ENCODE data around the gene NLRC5. TPM values are rescaled to one million over a fixed set of nuclear protein-coding genes. Genes with fewer than 3 reads are reported as not detected.

The NLRC5 gene
- total RNA-seq, 1 experiment from 2014 or later: 0.98 TPM

DNA sequence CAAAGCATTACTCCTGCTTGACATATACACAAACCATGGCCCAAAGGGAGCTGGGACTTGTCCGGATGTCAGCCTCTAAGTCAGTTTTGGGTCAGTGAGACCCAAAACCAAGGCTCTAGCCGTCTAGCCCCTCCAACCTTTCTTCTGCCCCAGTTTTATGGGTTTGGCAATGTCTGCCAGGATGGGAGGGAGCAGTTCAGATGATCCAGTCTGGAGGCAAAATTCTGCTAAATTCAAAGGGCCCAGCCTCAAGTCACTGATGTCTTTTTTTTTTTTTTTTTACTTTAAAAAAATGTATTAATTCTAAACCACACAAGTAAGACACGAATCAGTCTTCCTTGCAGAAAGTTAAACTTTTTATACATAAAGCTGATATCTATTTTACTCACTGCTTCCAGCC, 8.6 kb downstream of the NLRC5 start:
- no peak for ATAC-seq
- ChIA-PET CTCF (no interaction called here), POLR2A (ENCODE audit: unreplicated experiment) (no interaction called here)
- Histone ChIP-seq H3F3A (ENCODE audit: low read length, unreplicated experiment) (no peaks in the 10 kb centered on the region), H3K9me2 (replicated peaks; ENCODE audit: low read length) (no peaks in the 10 kb centered on the region), H3K27ac (ENCODE audit: low read length) (no peak overlapping the region), H4K20me1 (ENCODE audit: low read length) (no peaks in the 10 kb centered on the region), H3K27me3 (ENCODE audit: low read length) (no peaks in the 10 kb centered on the region), H3K9ac (ENCODE audit: low read length) (no peak overlapping the region), H3K79me2 (ENCODE audit: low read length) (no peaks in the 10 kb centered on the region), H3K4me2 (ENCODE audit: low read length) (no peak overlapping the region), H3K4me3 (ENCODE audit: low read length) (no peak overlapping the region), H3K9me3 (ENCODE audit: low read length) (no peaks in the 10 kb centered on the region), H3K36me3 (ENCODE audit: low read depth, low read length) (no peaks in the 10 kb centered on the region), H2AFZ (ENCODE audit: low read length) (no peak overlapping the region), H3K4me1 (ENCODE audit: insufficient read depth, low read length) (peaks cover 9% of the 10 kb centered on the region)
- intact Hi-C loops (cut with micrococcal nuclease): no loop called here
- no TSS peak for BruUV-seq (replicated peaks)
- DNase-seq: no peak
- no peak for TF ChIP-seq EZH2phosphoT487 (IDR thresholded peaks at IDR 0.05; ENCODE audit: borderline replicate concordance, low read length)
- TF ChIP-seq CTCF (conservative IDR thresholded peaks at IDR 0.05; ENCODE audit: low read depth, low read length): no peak
- no peak for TF ChIP-seq EZH2 (IDR thresholded peaks at IDR 0.05; ENCODE audit: low read length, unreplicated experiment)

GRCh38 chr16:56998352-56998751, 9.0 kb downstream of the NLRC5 start:
- Histone ChIP-seq H3K9me2 (replicated peaks; ENCODE audit: low read length) (no peaks in the 10 kb centered on the region), H3K4me1 (ENCODE audit: insufficient read depth, low read length) (peaks cover 9% of the 10 kb centered on the region), H2AFZ (ENCODE audit: low read length) (no peak overlapping the region), H3K27ac (ENCODE audit: low read length) (no peak overlapping the region), H3F3A (ENCODE audit: low read length, unreplicated experiment) (no peaks in the 10 kb centered on the region), H4K20me1 (ENCODE audit: low read length) (no peaks in the 10 kb centered on the region), H3K79me2 (ENCODE audit: low read length) (no peaks in the 10 kb centered on the region), H3K36me3 (ENCODE audit: low read depth, low read length) (no peaks in the 10 kb centered on the region), H3K27me3 (ENCODE audit: low read length) (no peaks in the 10 kb centered on the region), H3K4me2 (ENCODE audit: low read length) (no peak overlapping the region), H3K9ac (ENCODE audit: low read length) (no peak overlapping the region), H3K9me3 (ENCODE audit: low read length) (no peaks in the 10 kb centered on the region), H3K4me3 (ENCODE audit: low read length) (no peak overlapping the region)
- CTCF ChIA-PET: no interaction called here
- no TSS peak for BruUV-seq (replicated peaks)
- DNase-seq: no peak
- POLR2A ChIA-PET (ENCODE audit: unreplicated experiment): no interaction called here
- no peak for ATAC-seq
- no peak for TF ChIP-seq EZH2phosphoT487 (IDR thresholded peaks at IDR 0.05; ENCODE audit: borderline replicate concordance, low read length)
- no peak for TF ChIP-seq EZH2 (IDR thresholded peaks at IDR 0.05; ENCODE audit: low read length, unreplicated experiment)
- TF ChIP-seq CTCF (conservative IDR thresholded peaks at IDR 0.05; ENCODE audit: low read depth, low read length): no peak
- intact Hi-C loops (cut with micrococcal nuclease): no loop called here

- intact Hi-C loops (cut with micrococcal nuclease): no loop called here
- no peak overlapping the region for H2AFZ ChIP-seq (ENCODE audit: low read length)
- H4K20me1 ChIP-seq (ENCODE audit: low read length): no peaks in the 10 kb centered on the region
- no peaks in the 10 kb centered on the region for H3F3A ChIP-seq (ENCODE audit: low read length, unreplicated experiment)
- no peaks in the 10 kb centered on the region for H3K27me3 ChIP-seq (ENCODE audit: low read length)
- peaks cover 9% of the 10 kb centered on the region for H3K4me1 ChIP-seq (ENCODE audit: insufficient read depth, low read length)
- H3K9me2 ChIP-seq (replicated peaks; ENCODE audit: low read length): no peaks in the 10 kb centered on the region
- H3K27ac ChIP-seq (ENCODE audit: low read length): no peak overlapping the region
- no peak for ATAC-seq
- BruUV-seq (replicated peaks): no TSS peak
- no peak overlapping the region for H3K9ac ChIP-seq (ENCODE audit: low read length)
- no peaks in the 10 kb centered on the region for H3K79me2 ChIP-seq (ENCODE audit: low read length)
- H3K4me3 ChIP-seq (ENCODE audit: low read length): no peak overlapping the region
- H3K9me3 ChIP-seq (ENCODE audit: low read length): no peaks in the 10 kb centered on the region
- CTCF ChIA-PET: no interaction called here
- no peak for DNase-seq
- H3K4me2 ChIP-seq (ENCODE audit: low read length): no peak overlapping the region
- no peak for TF ChIP-seq EZH2phosphoT487 (IDR thresholded peaks at IDR 0.05; ENCODE audit: borderline replicate concordance, low read length)
- no peak for TF ChIP-seq EZH2 (IDR thresholded peaks at IDR 0.05; ENCODE audit: low read length, unreplicated experiment)
- no peak for TF ChIP-seq CTCF (conservative IDR thresholded peaks at IDR 0.05; ENCODE audit: low read depth, low read length)
- POLR2A ChIA-PET (ENCODE audit: unreplicated experiment): no interaction called here
- H3K36me3 ChIP-seq (ENCODE audit: low read depth, low read length): no peaks in the 10 kb centered on the region
Measured at GRCh38 chr16:56998861-56999260, 9.5 kb downstream of the NLRC5 start.
